K562 (cell line): ENCODE data around the gene CD244. TPM values are rescaled to one million over a fixed set of nuclear protein-coding genes. Genes with fewer than 3 reads are reported as not detected.
A peak's percentile ranks its signal among the peaks of the same experiment; 100 is the strongest.

Experiments
- ATAC-seq: fragments of 200-7000 bp; cut with Tn5 transposase; 3 replicates; pipeline ENCODE4 v1.9.1; 2020; ENCODE audit warnings: moderate library complexity
- BruUV-seq: library from RNA; stranded (reverse); fragments of 400-500 nt; replicated peaks from 2 replicates; lab custom pipeline; 2021; lab: Mats Ljungman, UMichigan
- CTCF ChIA-PET: fragments of 300-600 bp; formaldehyde crosslinking; extraction: SDS; loops from one replicate; lab custom pipeline; 2021; ENCODE audit warnings: low intra/inter-chr PET ratio; lab: Yijun Ruan, JAX
- POLR2A ChIA-PET: fragments of 300-600, 350-650 bp; sonication (Branson Sonifier 250); formaldehyde crosslinking; extraction: SDS; loops from one replicate; lab custom pipeline; 2021; ENCODE audit warnings: antibody characterized with exemption, inconsistent platforms; lab: Yijun Ruan, JAX
- DNase-seq, 4 experiments: peaks; one replicate each; pipeline versions ENCODE4 v3.0.0 to v3.0.0-alpha.2; 2011 to 2018; ENCODE audit warnings: low spot score in 3 of 4, mixed read lengths in 3 of 4; ENCODE audit errors: extremely low read depth in 1 of 4
- FAIRE-seq: peaks from 2 replicates; lab custom pipeline; 2011; peaks lifted over from hg19 to GRCh38; lab: Jason Lieb, UNC
- H2AFZ ChIP-seq: 2 replicates; pipeline ENCODE4 v1.6.0; 2011; ENCODE audit warnings: low read depth, low read length, control low read depth, inconsistent platforms
- H3K27ac ChIP-seq: fragments of 200-600 bp; 3 replicates; pipeline ENCODE4 v1.8.0; 2011; ENCODE audit warnings: low read depth, mild to moderate bottlenecking, control low read depth, inconsistent platforms, low read length, moderate library complexity, mixed read lengths; ENCODE audit errors: extremely low read depth
- H3K27me3 ChIP-seq, 2 experiments: fragments of 300-600 bp in 1 of 2; 2 replicates in 1 of 2; 3 replicates in 1 of 2; pipeline versions ENCODE4 v1.6.0 to v1.8.0; 2011; ENCODE audit warnings: inconsistent platforms in 2 of 2, low read length in 2 of 2, mild to moderate bottlenecking in 1 of 2, mixed read lengths in 1 of 2, moderate library complexity in 1 of 2; ENCODE audit not compliant: control insufficient read depth in 2 of 2, insufficient read depth in 2 of 2
- H3K36me3 ChIP-seq: fragments of 300-600 bp; 3 replicates; pipeline ENCODE4 v1.8.0; 2011; ENCODE audit warnings: mild to moderate bottlenecking, low read length, inconsistent platforms; ENCODE audit not compliant: control insufficient read depth, insufficient read depth
- H3K4me1 ChIP-seq, 2 experiments: fragments of 200-600 bp in 1 of 2; replicated peaks in 1 of 2; 2 replicates in 1 of 2; 3 replicates in 1 of 2; pipeline versions ENCODE4 v1.5.1 to v1.8.0; 2011; ENCODE audit warnings: inconsistent platforms in 2 of 2, low read length in 2 of 2, mild to moderate bottlenecking in 1 of 2, mixed read lengths in 1 of 2, moderate library complexity in 1 of 2; ENCODE audit not compliant: control insufficient read depth in 2 of 2, insufficient read depth in 2 of 2
- H3K4me2 ChIP-seq: 2 replicates; pipeline ENCODE4 v1.6.1; 2011; ENCODE audit warnings: low read length, control low read depth, inconsistent platforms, mixed read lengths; ENCODE audit not compliant: insufficient read depth
- H3K4me3 ChIP-seq: fragments of 200-600 bp; sonication (generic), shearing (Covaris generic); 2 replicates; pipeline ENCODE4 v1.5.1; 2016; ENCODE audit warnings: control low read depth, inconsistent platforms
- H3K79me2 ChIP-seq: fragments of 200-600 bp; 3 replicates; pipeline ENCODE4 v1.8.0; 2011; ENCODE audit warnings: low read length, inconsistent platforms; ENCODE audit not compliant: control insufficient read depth, insufficient read depth
- H3K9ac ChIP-seq, 2 experiments: 2 replicates each; pipeline versions ENCODE4 v1.6.0 to v1.6.1; 2011; ENCODE audit warnings: low read depth in 2 of 2, low read length in 2 of 2, control low read depth in 1 of 2, inconsistent platforms in 1 of 2, mild to moderate bottlenecking in 1 of 2, mixed read lengths in 1 of 2; ENCODE audit not compliant: insufficient read depth in 1 of 2
- H3K9me1 ChIP-seq: one replicate; pipeline ENCODE4 v1.6.0; 2011; ENCODE audit warnings: inconsistent platforms, mild to moderate bottlenecking, low read length, moderate library complexity; ENCODE audit not compliant: control insufficient read depth, insufficient read depth
- H3K9me3 ChIP-seq: replicated peaks from 2 replicates; pipeline ENCODE4 v1.5.1; 2011; ENCODE audit warnings: low read depth, low read length, inconsistent platforms; ENCODE audit not compliant: control insufficient read depth, insufficient read depth
- H4K20me1 ChIP-seq: replicated peaks from 2 replicates; pipeline ENCODE4 v1.6.1; 2011; ENCODE audit warnings: low read length, inconsistent platforms, mixed read lengths; ENCODE audit not compliant: control insufficient read depth, insufficient read depth
- CBFA2T2 ChIP-seq: fragments of 450-650 bp; conservative IDR thresholded peaks from 2 replicates; pipeline ENCODE4 v1.6.1; 2017; ENCODE audit warnings: mild to moderate bottlenecking
- CBFA2T3 ChIP-seq: fragments of 450-650 bp; IDR thresholded peaks from 2 replicates; pipeline ENCODE4 v1.6.1; 2017
- CHCHD3 ChIP-seq: fragments of 250-450 bp; sonication (Bioruptor Pico); IDR thresholded peaks from 2 replicates; pipeline ENCODE4 v2.1.2; 2022; ENCODE audit warnings: mild to moderate bottlenecking
- TAL1 ChIP-seq: fragments of 450-650 bp; IDR thresholded peaks from 2 replicates; pipeline ENCODE4 v1.6.1; 2016; ENCODE audit warnings: mild to moderate bottlenecking
- WGBS: fragments of 100-300 bp; shearing (Covaris generic); methylation state at CpG from one replicate; pipeline ENCODE4 v1.1.6; 2016; ENCODE audit warnings: low coverage, mixed read lengths; ENCODE audit not compliant: insufficient coverage; ENCODE audit errors: missing lambda C conversion rate; 5-methylcytosine and 5-hydroxymethylcytosine counted together
- in situ Hi-C: fragments of 300-500 bp; cut with MboI; formaldehyde crosslinking; loops from 4 replicates; pipeline ENCODE4 v1.15.0; 2018; ENCODE audit warnings: inconsistent platforms, mixed read lengths
- intact Hi-C: fragments of 100-400 bp; cut with micrococcal nuclease; formaldehyde crosslinking; loops from 2 replicates; pipeline ENCODE4 v1.14.2; 2022
- polyA plus RNA-seq, 8 experiments: library from polyadenylated mRNA; depleted of rRNA in 4 of 8; stranded (reverse) in 5 of 8; unstranded in 3 of 8; fragments of >200 nt; fragmentation: Nextera tagmentation in 2 of 8; fragmentation: Illumina TruSeq in 1 of 8; extraction: Ambion mirVana in 2 of 8; extraction: Trizol in 1 of 8; gene quantifications; 2 replicates each; pipeline versions ENCODE4 v1.2.1 to v1.2.3, GENCODE V29; 2011 to 2014; ENCODE audit warnings: inconsistent platforms in 1 of 8, missing spikeins in 1 of 8
- total RNA-seq, 7 experiments: library from RNA; depleted of rRNA in 6 of 7; stranded (reverse); fragments of >200 nt in 6 of 7; fragmentation: Illumina TruSeq in 2 of 7; extraction: Trizol in 2 of 7; gene quantifications; 2 replicates each; pipeline versions ENCODE4 v1.2.1 to v1.2.3, GENCODE V29; 2011 to 2021; ENCODE audit warnings: low replicate concordance in 1 of 7
- TF ChIP-seq, protein P1 (sequence below): fragments of 250-450 bp; sonication (Bioruptor Pico); IDR thresholded peaks from 2 replicates; pipeline ENCODE4 v1.5.0; 2021; ENCODE audit warnings: mild to moderate bottlenecking, borderline replicate concordance

Gene CD244
- total and polyA plus RNA-seq, 9 of the 15 experiments (the other 6 are each of a cell fraction or from before 2014, with no cell fraction given), result not detected

- H3K36me3 ChIP-seq, result no peaks in the 10 kb centered on the region
- H3K79me2 ChIP-seq, result no peaks in the 10 kb centered on the region
- no peak overlapping the region for H3K4me3 ChIP-seq
- H3K9me3 ChIP-seq, result no peaks in the 10 kb centered on the region
- intact Hi-C loops (no loop called here), in situ Hi-C loops (no loop called here)
- ChIA-PET POLR2A (no interaction called here), CTCF (no interaction called here)
- no peaks in the 10 kb centered on the region; a peak in 1 of 5 replicates for H3K27me3 ChIP-seq
- no peak overlapping the region for H3K27ac ChIP-seq
- WGBS, result 4% methylated on average over 2 of the region's 2 CpGs
- H2AFZ ChIP-seq, result no peak overlapping the region
- no peaks in the 10 kb centered on the region for H4K20me1 ChIP-seq
- no TSS peak for BruUV-seq
- no peak overlapping the region for H3K9ac ChIP-seq
- H3K9me1 ChIP-seq, result no peaks in the 10 kb centered on the region
- peak; percentile 55 for TF ChIP-seq CBFA2T3
- TF ChIP-seq TAL1, result peak; percentile 30; the same call in 1 of the 2 replicates
- TF ChIP-seq CBFA2T2, result 0 out of 2 replicates have a peak, but pooled peaks have one; percentile 14
- TF ChIP-seq CHCHD3 (CRISPR knock-in tag), result no peak
- TF ChIP-seq, protein P1, sequence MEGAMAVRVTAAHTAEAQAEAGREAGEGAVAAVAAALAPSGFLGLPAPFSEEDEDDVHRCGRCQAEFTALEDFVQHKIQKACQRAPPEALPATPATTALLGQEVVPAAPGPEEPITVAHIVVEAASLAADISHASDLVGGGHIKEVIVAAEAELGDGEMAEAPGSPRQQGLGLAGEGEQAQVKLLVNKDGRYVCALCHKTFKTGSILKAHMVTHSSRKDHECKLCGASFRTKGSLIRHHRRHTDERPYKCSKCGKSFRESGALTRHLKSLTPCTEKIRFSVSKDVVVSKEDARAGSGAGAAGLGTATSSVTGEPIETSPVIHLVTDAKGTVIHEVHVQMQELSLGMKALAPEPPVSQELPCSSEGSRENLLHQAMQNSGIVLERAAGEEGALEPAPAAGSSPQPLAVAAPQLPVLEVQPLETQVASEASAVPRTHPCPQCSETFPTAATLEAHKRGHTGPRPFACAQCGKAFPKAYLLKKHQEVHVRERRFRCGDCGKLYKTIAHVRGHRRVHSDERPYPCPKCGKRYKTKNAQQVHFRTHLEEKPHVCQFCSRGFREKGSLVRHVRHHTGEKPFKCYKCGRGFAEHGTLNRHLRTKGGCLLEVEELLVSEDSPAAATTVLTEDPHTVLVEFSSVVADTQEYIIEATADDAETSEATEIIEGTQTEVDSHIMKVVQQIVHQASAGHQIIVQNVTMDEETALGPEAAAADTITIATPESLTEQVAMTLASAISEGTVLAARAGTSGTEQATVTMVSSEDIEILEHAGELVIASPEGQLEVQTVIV (CRISPR knock-in tag), result no peak
- no peak overlapping the region for H3K4me2 ChIP-seq
- no peak for DNase-seq
- no peak for FAIRE-seq
- H3K4me1 ChIP-seq, result peaks cover 0 to 4% of the 10 kb centered on the region in 2 experiments; a peak in 1 of 5 replicates
- no peak for ATAC-seq
Observed at GRCh38 chr1:160891474-160891873, 28.8 kb upstream of the CD244 start.
